Thyroid gland (tissue), 4 donors: ENCODE results near the gene LAMC2.
A peak's percentile ranks its signal among the peaks of the same experiment; 100 is the strongest.

Source experiments
- POLR2A ChIP-seq, 2 donors: fragments of 450-650 bp; IDR thresholded peaks; one replicate each; pipeline ENCODE4 v1.6.1; 2017; ENCODE audit warnings: antibody characterized with exemption in 2 of 2, mild to moderate bottlenecking in 2 of 2, moderate library complexity in 1 of 2
- TF ChIP-seq, protein P1 (sequence below), 6 experiments: fragments of 200-600 bp in 3 of 6; fragments of 450-650 bp in 3 of 6; sonication (generic) in 3 of 6; IDR thresholded peaks; one replicate each; pipeline ENCODE4 v1.5.1; 2016 to 2019; ENCODE audit warnings: antibody characterized with exemption in 6 of 6, mild to moderate bottlenecking in 2 of 6, inconsistent platforms in 1 of 6, moderate library complexity in 1 of 6

DNA sequence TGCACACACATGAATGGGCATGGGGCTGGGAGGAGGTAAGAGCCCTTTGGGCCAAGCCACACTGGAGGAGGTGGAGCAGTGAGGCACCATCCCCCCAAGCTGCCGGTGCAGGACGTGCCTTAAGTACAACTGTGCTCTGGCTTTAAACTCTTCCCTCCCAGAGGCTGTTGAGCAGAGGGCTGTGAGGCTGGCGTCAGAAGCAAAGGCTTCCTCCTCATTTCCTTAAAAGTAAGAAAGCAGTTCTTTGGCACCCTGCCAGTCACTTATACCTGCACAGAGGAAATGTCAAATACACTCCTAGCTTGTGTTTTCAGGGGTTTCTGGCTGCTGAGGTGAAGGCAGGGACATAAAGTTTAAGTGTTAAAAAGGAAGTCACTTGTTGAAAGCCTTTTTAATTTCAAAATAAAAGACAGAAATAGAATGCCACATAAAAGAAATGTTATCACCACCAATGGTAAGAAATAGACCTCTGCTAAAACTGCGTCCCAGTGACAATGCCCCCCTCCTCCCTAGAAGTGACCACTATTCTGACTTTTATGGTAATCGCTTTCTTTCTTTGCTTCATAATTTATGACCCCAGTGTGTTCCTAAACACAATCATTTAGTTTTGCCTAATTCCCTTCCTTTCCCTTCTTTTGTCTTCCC, 33.0 kb downstream of the LAMC2 start:
- TF ChIP-seq, protein P1, sequence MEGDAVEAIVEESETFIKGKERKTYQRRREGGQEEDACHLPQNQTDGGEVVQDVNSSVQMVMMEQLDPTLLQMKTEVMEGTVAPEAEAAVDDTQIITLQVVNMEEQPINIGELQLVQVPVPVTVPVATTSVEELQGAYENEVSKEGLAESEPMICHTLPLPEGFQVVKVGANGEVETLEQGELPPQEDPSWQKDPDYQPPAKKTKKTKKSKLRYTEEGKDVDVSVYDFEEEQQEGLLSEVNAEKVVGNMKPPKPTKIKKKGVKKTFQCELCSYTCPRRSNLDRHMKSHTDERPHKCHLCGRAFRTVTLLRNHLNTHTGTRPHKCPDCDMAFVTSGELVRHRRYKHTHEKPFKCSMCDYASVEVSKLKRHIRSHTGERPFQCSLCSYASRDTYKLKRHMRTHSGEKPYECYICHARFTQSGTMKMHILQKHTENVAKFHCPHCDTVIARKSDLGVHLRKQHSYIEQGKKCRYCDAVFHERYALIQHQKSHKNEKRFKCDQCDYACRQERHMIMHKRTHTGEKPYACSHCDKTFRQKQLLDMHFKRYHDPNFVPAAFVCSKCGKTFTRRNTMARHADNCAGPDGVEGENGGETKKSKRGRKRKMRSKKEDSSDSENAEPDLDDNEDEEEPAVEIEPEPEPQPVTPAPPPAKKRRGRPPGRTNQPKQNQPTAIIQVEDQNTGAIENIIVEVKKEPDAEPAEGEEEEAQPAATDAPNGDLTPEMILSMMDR (IDR thresholded peaks at IDR 0.05), result no peak
- TF ChIP-seq POLR2A (IDR thresholded peaks at IDR 0.05), result peak in 1 of 2 donors; percentile 55
